NCI-H69 (cell line): ENCODE results near the gene NBR1.
A peak's percentile ranks its signal among the peaks of the same experiment; 100 is the strongest.
"Not testable (repeated sequence)": the region's sequence is repeated elsewhere in the genome, so short reads cannot be mapped to it uniquely, and the experiment has no call there.

ENCODE experiments used
- DNase-seq: peaks from one replicate; lab custom pipeline; 2025; lab: John Stamatoyannopoulos, UW

NBR1 gene

GRCh38 chr17:43159232-43159631 is 11.8 kb upstream of the NBR1 start:
- not testable (repeated sequence) for DNase-seq

DNA sequence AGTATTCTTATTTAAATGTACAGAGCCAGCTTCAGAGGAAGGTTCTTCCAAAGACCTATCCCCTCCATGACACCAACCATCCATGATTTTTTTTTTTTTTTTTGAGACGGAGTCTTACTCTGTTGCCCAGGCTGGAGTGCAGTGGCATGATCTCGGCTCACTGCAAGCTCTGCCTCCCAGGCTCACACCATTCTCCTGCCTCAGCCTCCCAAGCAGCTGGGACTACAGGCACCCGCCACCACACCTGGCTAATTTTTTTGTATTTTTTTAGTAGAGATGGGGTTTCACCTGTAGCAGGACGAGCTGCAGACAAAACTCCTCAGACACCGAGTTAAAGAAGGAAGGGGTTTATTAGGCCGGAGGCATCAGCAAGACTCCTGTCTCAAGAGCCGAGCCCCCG is 11.1 kb upstream of the NBR1 start:
- DNase-seq, result not testable (repeated sequence)

- DNase-seq, result not testable (repeated sequence)
Measured at GRCh38 chr17:43165971-43166370, 5.0 kb upstream of the NBR1 start.

- peak; percentile 74 for DNase-seq
Measured at GRCh38 chr17:43169561-43170139, 1.4 kb upstream of the NBR1 start.

GRCh38 chr17:43170140-43170765 is 761 bp upstream of the NBR1 start:
- DNase-seq, result peak; percentile 99

DNA sequence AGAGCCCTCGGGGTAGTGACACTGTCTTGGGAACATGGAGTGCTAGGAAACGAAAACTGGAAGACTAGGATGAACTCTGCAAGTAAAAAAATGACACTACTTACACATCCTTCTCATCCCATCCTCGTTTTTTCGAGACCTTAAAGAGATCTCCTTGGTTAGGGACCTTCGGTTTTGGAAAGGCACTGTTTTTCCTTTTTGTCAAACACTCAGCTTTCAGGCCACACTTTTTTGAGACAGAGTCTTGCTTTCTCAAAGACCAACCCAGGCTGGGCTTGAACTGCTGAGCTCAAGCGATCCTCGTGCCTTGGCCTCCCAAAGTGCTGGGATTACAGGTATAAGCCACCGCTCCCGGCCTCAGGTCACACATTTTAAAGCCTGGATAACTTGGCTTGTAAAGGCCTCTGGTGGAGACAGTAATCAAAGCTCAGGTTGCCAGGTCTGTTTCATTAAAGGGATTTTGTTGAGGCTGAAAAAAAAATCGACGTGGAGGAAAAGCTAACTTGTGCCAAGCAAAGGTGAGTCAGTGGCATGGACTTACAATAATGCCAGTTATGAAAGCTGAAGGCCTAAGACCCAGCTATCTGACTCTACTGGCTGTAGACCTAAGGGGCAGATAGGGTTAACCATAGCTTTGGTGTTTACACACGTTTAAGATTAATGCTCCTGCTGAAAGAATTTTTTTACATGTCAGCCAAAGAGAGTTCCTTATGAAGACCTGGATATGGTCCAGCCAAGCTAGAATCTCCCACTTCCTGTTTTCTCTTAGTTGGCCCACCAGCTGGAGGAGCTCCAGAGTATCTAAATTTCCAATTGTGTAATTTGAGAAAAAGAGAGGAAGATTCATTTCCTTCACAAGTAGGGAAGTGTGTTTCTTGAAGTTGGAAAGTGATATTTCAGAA is 823 bp downstream of the NBR1 start:
- peak; percentile 66 for DNase-seq

- no peak for DNase-seq
Measured at GRCh38 chr17:43175213-43176118, 4.5 kb downstream of the NBR1 start.

DNA sequence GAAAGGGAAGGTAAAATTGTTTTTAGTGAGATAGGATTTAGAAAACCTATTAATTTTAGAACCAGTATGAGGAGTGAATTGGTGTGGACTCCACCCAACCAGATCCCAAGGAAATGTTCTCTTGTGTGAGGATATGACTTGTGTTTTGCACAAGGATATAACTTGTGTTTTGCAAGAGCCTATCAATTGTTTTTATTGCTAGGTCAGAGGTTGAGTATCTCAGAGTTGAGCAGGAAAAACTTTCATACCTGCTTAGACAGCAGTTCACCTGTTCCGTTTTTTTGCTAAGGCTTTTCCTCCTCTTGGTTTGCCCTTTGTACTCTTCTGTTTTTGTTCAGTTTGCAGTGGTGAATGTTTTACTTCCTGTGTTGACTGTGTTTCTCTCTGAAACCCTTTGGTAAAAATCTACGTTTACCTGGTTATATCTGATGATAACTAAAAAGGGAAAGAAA is 5.1 kb downstream of the NBR1 start:
- DNase-seq, result no peak

DNA sequence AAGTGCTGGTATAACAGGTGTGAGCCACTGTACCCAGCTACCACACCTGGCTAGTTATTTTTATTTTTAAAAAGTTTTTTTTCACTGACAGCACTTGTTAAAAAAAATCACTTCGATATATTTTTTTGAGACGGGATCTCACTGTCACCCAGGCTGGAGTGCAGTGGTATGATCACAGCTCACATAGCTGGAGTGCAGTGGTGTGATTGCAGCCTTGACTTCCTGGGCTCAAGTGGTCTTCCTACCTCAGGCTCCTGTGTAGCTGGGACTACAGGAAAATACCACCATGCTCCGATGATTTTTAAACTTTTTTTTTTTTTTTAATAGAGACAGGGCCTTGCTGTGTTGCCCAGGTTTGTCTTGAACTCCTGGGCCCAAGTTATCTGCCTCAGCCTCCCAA is 12.9 kb downstream of the NBR1 start:
- no peak for DNase-seq

GRCh38 chr17:43186656-43187055 is 15.6 kb downstream of the NBR1 start:
- DNase-seq, result not testable (repeated sequence)

- no peak for DNase-seq
Measured at GRCh38 chr17:43193251-43193650, 22.2 kb downstream of the NBR1 start.

DNA sequence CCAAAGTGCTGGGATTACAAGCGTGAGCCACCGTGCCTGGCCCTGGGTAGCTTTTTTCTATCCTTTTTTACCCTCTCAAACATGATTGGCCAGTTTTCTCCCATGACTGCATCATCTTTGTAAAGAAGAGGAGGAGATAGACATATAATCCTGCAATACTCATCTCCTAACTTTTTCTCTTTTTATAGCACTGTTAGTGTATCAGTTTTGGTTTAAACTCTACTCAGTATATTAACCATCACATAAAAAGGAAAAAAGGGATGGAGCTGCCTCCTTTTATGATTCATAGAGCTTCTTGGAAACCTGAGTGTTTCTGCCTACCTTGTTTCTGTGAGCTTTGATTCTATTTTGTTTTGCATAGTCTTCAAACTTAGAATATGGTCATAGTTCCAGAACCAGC is 28.6 kb downstream of the NBR1 start:
- no peak for DNase-seq

DNA sequence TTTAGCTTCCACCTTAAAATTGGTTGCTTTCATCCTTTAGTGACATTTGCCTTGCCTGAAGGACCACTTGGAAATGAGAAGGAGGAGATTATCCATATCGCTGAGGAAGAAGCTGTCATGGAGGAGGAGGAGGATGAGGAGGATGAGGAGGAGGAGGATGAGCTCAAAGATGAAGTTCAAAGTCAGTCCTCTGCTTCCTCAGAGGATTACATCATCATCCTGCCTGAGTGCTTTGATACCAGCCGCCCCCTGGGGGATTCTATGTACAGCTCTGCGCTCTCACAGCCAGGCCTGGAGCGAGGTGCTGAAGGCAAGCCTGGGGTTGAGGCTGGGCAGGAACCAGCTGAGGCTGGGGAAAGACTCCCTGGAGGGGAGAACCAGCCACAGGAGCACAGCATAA is 29.1 kb downstream of the NBR1 start:
- peak; percentile 40 for DNase-seq

DNA sequence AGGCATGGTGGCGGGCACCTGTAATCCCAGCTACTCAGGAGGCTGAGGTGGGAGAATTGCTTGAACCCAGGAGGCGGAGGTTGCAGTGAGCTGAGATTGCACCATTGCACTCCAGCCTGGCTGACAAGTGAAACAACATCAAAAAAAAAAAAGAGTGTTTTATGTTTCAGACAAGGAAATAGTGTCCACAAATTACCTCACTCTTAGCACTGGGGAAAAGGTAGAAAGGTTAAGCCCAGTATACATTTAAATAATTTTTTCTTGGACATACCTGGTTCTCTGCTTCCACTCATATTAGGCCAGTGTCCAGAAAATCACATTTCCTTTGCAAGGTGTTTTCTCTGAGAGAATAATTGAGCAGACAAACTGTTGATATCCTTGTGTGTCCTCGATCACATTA is 32.0 kb downstream of the NBR1 start:
- DNase-seq, result not testable (repeated sequence)

DNA sequence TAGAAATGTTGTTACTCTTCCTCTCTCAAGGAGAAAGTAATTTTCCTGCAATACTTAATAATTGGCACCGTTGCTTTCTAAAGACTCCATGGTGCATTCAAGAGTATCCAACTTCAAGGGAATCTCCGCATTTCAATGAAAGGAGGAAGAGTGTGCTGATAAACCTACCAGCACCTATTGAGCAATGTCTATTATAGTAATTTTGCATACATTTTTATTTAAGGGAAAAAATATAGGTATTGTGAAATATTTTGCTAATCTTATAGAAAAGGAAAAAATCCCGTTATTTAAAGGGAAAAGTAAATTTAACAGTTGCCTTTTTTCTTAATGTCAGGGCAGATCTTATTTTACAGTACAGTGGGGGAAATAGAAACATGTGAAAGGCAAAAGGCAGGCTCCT is 39.6 kb downstream of the NBR1 start:
- no peak for DNase-seq

- DNase-seq, result no peak
Measured at GRCh38 chr17:43211123-43211479, 40.1 kb downstream of the NBR1 start.

DNA sequence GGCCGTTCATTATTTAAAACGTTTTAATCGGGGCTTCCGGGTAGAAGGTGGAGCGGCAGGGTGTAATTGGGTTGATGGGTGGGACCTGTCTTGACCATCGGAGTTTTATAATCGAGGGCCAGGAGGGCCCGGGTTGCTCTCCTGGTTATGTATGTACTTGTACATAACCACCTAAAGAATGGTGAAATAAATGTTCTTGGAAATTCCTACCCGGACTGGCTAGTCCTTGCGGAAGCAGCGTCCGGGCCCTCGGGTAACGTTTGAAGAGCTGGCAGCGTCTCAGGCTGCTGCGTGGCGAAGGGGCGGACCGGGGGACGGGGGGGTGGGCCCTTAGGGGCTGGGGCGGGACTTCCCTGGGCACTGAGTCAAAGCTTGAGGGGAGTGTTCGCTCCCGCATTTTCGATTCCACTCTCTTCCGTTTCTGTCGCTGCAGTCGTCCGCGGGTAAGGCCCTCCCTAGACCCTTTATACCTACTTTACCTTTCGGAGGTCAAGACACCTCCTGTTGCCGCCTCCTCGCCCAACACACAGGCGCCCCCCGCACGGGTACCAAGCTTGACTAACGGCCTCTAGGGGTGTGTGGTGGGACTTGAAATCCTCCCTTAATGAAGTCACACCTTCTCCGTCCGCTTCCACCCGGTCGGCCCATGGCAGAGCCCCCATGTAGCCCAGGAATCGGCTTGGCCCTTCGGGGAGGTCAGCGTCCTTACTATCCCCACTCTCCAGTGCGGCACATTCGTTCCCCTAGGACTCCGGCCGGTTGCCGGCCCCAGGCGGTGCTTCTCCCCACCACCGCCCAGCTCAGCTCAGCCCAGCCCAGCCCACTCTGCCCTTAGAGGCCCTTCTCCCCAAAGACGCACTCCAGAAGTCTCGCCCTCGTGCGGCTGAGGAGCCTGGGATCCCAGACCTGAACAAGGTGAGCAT is 40.7 kb downstream of the NBR1 start, which contains the start of gene TMEM106A:
TSS of gene TMEM106A (plus strand) at position 396 of the 923 bp plus-strand sequence. CDS start 1,167 bp downstream, outside the sequence.
- peak; percentile 85 for DNase-seq

DNA sequence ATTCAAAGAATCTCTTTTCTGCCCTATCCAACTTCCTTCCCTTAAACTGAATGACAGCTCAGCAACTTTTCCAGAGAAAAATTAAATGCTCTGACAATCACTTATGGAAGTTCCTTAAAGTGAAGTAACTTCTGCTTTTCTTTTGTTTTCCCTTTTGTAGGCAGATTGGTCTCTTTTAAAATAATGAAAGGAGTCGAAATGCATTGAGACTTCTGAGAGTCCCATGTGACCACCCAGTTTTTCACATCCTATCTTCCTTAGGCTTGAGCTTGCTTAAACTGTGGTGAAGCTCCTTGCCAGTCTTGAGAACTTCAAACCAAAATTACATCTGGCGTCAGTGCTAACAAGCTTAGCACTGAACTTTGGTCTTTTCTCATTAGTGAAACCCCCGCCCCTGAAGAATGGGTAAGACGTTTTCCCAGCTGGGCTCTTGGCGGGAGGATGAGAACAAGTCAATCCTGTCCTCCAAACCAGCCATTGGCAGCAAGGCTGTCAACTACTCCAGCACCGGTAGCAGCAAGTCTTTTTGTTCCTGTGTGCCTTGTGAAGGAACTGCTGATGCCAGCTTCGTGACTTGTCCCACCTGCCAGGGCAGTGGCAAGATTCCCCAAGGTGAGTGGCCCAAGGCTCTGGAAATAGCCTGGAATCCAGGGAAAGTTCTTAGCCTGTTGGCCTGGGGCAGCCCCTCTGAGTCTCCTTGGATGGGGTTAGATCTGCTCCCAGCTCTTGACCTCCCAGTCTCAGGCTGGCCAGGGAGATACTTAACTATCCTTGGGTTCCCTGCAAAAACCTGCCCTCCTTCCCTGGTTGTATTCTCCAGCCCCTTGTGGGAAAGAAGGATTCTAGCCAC is 41.9 kb downstream of the NBR1 start:
- no peak for DNase-seq

DNA sequence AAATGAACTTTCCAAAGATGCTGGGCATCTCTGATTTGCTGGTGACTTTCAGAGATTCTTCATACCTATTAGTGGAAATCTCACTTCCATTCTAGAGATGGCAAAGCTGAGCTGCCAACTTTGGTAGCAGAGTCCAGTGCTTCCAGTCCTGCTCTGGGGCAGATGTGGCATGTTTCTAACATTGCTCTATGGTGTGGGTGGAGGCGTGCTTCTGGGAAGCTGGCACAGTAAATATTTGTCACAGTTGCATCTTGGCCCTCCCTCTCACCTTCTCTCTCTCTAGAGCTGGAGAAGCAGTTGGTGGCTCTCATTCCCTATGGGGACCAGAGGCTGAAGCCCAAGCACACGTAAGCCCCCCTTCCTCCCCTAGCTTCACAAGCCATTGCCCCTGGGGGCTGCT is 42.5 kb downstream of the NBR1 start:
- DNase-seq, result no peak

- DNase-seq, result no peak
Measured at GRCh38 chr17:43215341-43215740, 44.3 kb downstream of the NBR1 start.
